HCT116 (cell line): ENCODE data around the gene SELENON. TPM values are rescaled to one million over a fixed set of nuclear protein-coding genes. Genes with fewer than 3 reads are reported as not detected.

Experiments used
- ATAC-seq: fragments of 200-7000 bp; cut with Tn5 transposase; 2 replicates; pipeline ENCODE4 v1.9.1; 2020; ENCODE audit warnings: mild to moderate bottlenecking, moderate library complexity
- BruUV-seq: library from RNA; stranded (reverse); fragments of 400-500 nt; replicated peaks from 2 replicates; lab custom pipeline; 2021; lab: Mats Ljungman, UMichigan
- CTCF ChIA-PET: fragments of 300-600 bp; sonication (Branson Sonifier 250); formaldehyde crosslinking; loops from one replicate; lab custom pipeline; 2021; ENCODE audit warnings: antibody characterized with exemption; lab: Charles Lee
- POLR2A ChIA-PET: fragments of 300-600, 350-600 bp; sonication (Branson Sonifier 250); formaldehyde crosslinking; loops from one replicate; lab custom pipeline; 2021; ENCODE audit warnings: antibody characterized with exemption; lab: Charles Lee
- RAD21 ChIA-PET, 2 experiments: fragments of 300-600 bp; sonication (Branson Sonifier 250); formaldehyde crosslinking; loops; one replicate each; lab custom pipeline; 2023; ENCODE audit warnings: low total read pairs in 2 of 2; ENCODE audit not compliant: uncharacterized antibody in 2 of 2, unreplicated experiment in 2 of 2, low non-redundant PET in 1 of 2; lab: Charles Lee
- DNase-seq: peaks from one replicate; pipeline ENCODE4 v3.0.0-alpha.2; 2010; ENCODE audit warnings: low read depth, low spot score
- H2AFZ ChIP-seq: fragments of 200-600 bp; shearing (Covaris generic), sonication (generic); 2 replicates; pipeline ENCODE4 v1.6.1; 2017; ENCODE audit warnings: low read depth, mixed run types, mixed read lengths, antibody characterized with exemption, low read length; ENCODE audit not compliant: poor library complexity, severe bottlenecking
- H3K27ac ChIP-seq: 2 replicates; pipeline ENCODE4 v1.5.1; 2012; ENCODE audit warnings: low read depth, low read length
- H3K27me3 ChIP-seq: fragments of 200-600 bp; sonication (generic); 2 replicates; pipeline ENCODE4 v1.6.1; 2016; ENCODE audit warnings: mixed run types, low read length, mixed read lengths; ENCODE audit not compliant: insufficient read depth
- H3K36me3 ChIP-seq, 2 experiments: fragments of 200-500 bp in 1 of 2; fragments of 200-600 bp in 1 of 2; sonication (Bioruptor generic) in 1 of 2; sonication (generic) in 1 of 2; 2 replicates each; pipeline versions ENCODE4 v1.5.1 to v1.6.1; 2014 to 2016; ENCODE audit warnings: low read length in 2 of 2, inconsistent platforms in 1 of 2, mixed read lengths in 1 of 2, mixed run types in 1 of 2; ENCODE audit not compliant: insufficient read depth in 2 of 2, control insufficient read depth in 1 of 2
- H3K4me1 ChIP-seq, 2 experiments: fragments of 200-600 bp in 1 of 2; sonication (generic) in 1 of 2; 2 replicates each; pipeline versions ENCODE4 v1.5.1 to v1.6.1; 2012 to 2017; ENCODE audit warnings: low read length in 2 of 2, inconsistent platforms in 1 of 2, mild to moderate bottlenecking in 1 of 2, mixed read lengths in 1 of 2, mixed run types in 1 of 2, moderate library complexity in 1 of 2; ENCODE audit not compliant: insufficient read depth in 2 of 2, control insufficient read depth in 1 of 2
- H3K4me2 ChIP-seq: fragments of 200-600 bp; sonication (generic); 2 replicates; pipeline ENCODE4 v1.6.1; 2017; ENCODE audit warnings: mixed run types, low read length, mixed read lengths
- H3K4me3 ChIP-seq, 2 experiments: fragments of 200-600 bp in 1 of 2; sonication (generic) in 1 of 2; replicated peaks in 1 of 2; 2 replicates each; pipeline ENCODE4 v1.5.1; 2011 to 2016; ENCODE audit warnings: low read length in 2 of 2, control low read depth in 1 of 2, low read depth in 1 of 2, mild to moderate bottlenecking in 1 of 2, mixed read lengths in 1 of 2, mixed run types in 1 of 2
- H3K79me2 ChIP-seq: fragments of 200-600 bp; sonication (generic); 2 replicates; pipeline ENCODE4 v1.6.1; 2017; ENCODE audit warnings: mild to moderate bottlenecking, mixed run types, low read length, moderate library complexity, mixed read lengths; ENCODE audit not compliant: insufficient read depth
- H3K9ac ChIP-seq: fragments of 200-600 bp; sonication (generic); 2 replicates; pipeline ENCODE4 v1.6.1; 2016; ENCODE audit warnings: low read length, mixed read lengths
- H3K9me2 ChIP-seq: fragments of 200-600 bp; sonication (generic), shearing (Covaris generic); 2 replicates; pipeline ENCODE4 v1.6.1; 2017; ENCODE audit warnings: mixed run types, mild to moderate bottlenecking, moderate library complexity; ENCODE audit not compliant: insufficient read depth
- H3K9me3 ChIP-seq, 2 experiments: fragments of 200-500 bp in 1 of 2; fragments of 200-600 bp in 1 of 2; sonication (Bioruptor generic) in 1 of 2; sonication (generic) in 1 of 2; 2 replicates each; pipeline ENCODE4 v1.6.1; 2014 to 2017; ENCODE audit warnings: low read length in 2 of 2, mixed read lengths in 2 of 2, inconsistent platforms in 1 of 2, low read depth in 1 of 2, mild to moderate bottlenecking in 1 of 2, mixed run types in 1 of 2, moderate library complexity in 1 of 2; ENCODE audit not compliant: control insufficient read depth in 1 of 2, insufficient read depth in 1 of 2
- H4K20me1 ChIP-seq: fragments of 200-600 bp; sonication (generic), shearing (Covaris generic); 2 replicates; pipeline ENCODE4 v1.6.1; 2017; ENCODE audit warnings: mixed run types, mild to moderate bottlenecking, moderate library complexity; ENCODE audit not compliant: insufficient read depth
- CBX3 ChIP-seq: IDR thresholded peaks from 2 replicates; pipeline ENCODE4 v1.6.1; 2012; ENCODE audit warnings: low read depth
- CEBPB ChIP-seq: IDR thresholded peaks from 2 replicates; pipeline ENCODE4 v1.6.1; 2012; ENCODE audit warnings: low read depth
- EGR1 ChIP-seq: IDR thresholded peaks from 2 replicates; pipeline ENCODE4 v1.6.1; 2012; ENCODE audit warnings: low read depth
- EZH2 ChIP-seq: fragments of 200-600 bp; sonication (generic); IDR thresholded peaks from 2 replicates; pipeline ENCODE4 v1.6.1; 2017; ENCODE audit warnings: antibody characterized with exemption, mixed run types
- FOSL1 ChIP-seq: IDR thresholded peaks from 2 replicates; pipeline ENCODE4 v1.6.1; 2012; ENCODE audit warnings: low read depth
- JUND ChIP-seq: IDR thresholded peaks from 2 replicates; pipeline ENCODE4 v1.6.1; 2012
- POLR2AphosphoS5 ChIP-seq: IDR thresholded peaks from 2 replicates; pipeline ENCODE4 v1.6.1; 2011; ENCODE audit warnings: mild to moderate bottlenecking, low read depth, low read length, moderate library complexity
- RAD21 ChIP-seq: IDR thresholded peaks from 2 replicates; pipeline ENCODE4 v1.6.1; 2012; ENCODE audit warnings: low read depth, mild to moderate bottlenecking
- SP1 ChIP-seq: IDR thresholded peaks from 2 replicates; pipeline ENCODE4 v1.6.1; 2012; ENCODE audit warnings: low read depth
- ZFX ChIP-seq: fragments of 450-650 bp; IDR thresholded peaks from 2 replicates; pipeline ENCODE4 v1.6.1; 2017
- intact Hi-C: fragments of 100-400 bp; cut with micrococcal nuclease; formaldehyde crosslinking; loops from 2 replicates; pipeline ENCODE4 v1.10.0; 2022
- total RNA-seq: library from RNA; stranded (reverse); gene quantifications from one replicate; pipeline ENCODE4 v1.2.1, GENCODE V29; 2021; ENCODE audit not compliant: unreplicated experiment
- TF ChIP-seq, protein P1 (sequence below): IDR thresholded peaks from 2 replicates; pipeline ENCODE4 v1.6.1; 2012
- TF ChIP-seq, protein P2 (sequence below): IDR thresholded peaks from 2 replicates; pipeline ENCODE4 v1.6.1; 2012; ENCODE audit warnings: low read depth
- TF ChIP-seq, protein P3 (sequence below): IDR thresholded peaks from 2 replicates; pipeline ENCODE4 v1.6.1; 2011; ENCODE audit warnings: mild to moderate bottlenecking, low read length, moderate library complexity; ENCODE audit not compliant: insufficient replicate concordance; ENCODE audit errors: extremely low read depth

The SELENON gene
- total RNA-seq, 1 experiment from 2014 or later, result 85.1 TPM

DNA sequence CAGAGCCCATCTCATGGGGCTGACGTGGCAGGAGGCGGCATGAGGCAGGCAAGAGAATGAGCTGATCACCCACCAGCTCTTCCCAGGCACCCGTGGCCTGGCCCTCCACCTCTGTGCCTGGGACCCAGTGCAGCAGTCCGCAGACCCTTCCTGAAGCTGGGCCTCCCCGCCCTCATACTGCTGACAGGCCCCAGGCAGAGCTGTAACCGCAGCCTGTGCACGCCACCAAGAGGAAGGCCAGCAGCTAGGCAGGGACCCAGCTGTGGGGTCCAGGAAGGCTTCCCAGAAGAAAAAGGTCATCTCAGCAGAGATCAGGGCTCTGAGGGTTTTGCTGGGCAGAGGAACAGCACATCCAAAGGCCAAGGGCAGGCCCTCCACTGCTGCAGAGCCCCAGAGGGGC, 9.9 kb downstream of the SELENON start:
- Histone ChIP-seq H3K4me2 (no peak overlapping the region), H3K36me3 (no peaks in the 10 kb centered on the region; a peak in 1 of 4 replicates), H3K27ac (no peak overlapping the region; the same call in 1 of the 2 replicates), H3K9me2 (no peaks in the 10 kb centered on the region), H3K4me1 (peaks cover 0 to 4% of the 10 kb centered on the region in 2 experiments; a peak in 1 of 4 replicates), H3K79me2 (no peaks in the 10 kb centered on the region), H3K4me3 (no peak overlapping the region), H3K9me3 (no peaks in the 10 kb centered on the region), H4K20me1 (no peaks in the 10 kb centered on the region), H3K9ac (no peak overlapping the region), H2AFZ (no peak overlapping the region), H3K27me3 (no peaks in the 10 kb centered on the region)
- ATAC-seq, result no peak
- no TSS peak for BruUV-seq
- ChIA-PET POLR2A (no interaction called here), CTCF (interaction anchor here (1.4 to 1.7 kb wide), 4 partner anchors 10 to 306 kb away, joined by 4 to 11 read pairs (median 6); partner anchors contain the start of gene SELENON), RAD21 (interaction anchor here in 1 of 2 experiments (1.4 kb wide), 1 partner anchor 306 kb away, joined by 3 read pairs; no protein-coding TSS in a partner anchor)
- no peak for DNase-seq
- intact Hi-C loops, result loop anchor here (1.0 to 10.0 kb wide), 2 partner anchors 306 to 555 kb away; no protein-coding TSS in a partner anchor
- TF ChIP-seq RAD21 (no peak), ZFX (no peak), FOSL1 (no peak), EZH2 (no peak), EGR1 (no peak), CEBPB (no peak), POLR2AphosphoS5 (no peak), JUND (no peak), SP1 (no peak), CBX3 (no peak)
- TF ChIP-seq, protein P1, sequence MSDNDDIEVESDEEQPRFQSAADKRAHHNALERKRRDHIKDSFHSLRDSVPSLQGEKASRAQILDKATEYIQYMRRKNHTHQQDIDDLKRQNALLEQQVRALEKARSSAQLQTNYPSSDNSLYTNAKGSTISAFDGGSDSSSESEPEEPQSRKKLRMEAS, result no peak
- TF ChIP-seq, protein P2, sequence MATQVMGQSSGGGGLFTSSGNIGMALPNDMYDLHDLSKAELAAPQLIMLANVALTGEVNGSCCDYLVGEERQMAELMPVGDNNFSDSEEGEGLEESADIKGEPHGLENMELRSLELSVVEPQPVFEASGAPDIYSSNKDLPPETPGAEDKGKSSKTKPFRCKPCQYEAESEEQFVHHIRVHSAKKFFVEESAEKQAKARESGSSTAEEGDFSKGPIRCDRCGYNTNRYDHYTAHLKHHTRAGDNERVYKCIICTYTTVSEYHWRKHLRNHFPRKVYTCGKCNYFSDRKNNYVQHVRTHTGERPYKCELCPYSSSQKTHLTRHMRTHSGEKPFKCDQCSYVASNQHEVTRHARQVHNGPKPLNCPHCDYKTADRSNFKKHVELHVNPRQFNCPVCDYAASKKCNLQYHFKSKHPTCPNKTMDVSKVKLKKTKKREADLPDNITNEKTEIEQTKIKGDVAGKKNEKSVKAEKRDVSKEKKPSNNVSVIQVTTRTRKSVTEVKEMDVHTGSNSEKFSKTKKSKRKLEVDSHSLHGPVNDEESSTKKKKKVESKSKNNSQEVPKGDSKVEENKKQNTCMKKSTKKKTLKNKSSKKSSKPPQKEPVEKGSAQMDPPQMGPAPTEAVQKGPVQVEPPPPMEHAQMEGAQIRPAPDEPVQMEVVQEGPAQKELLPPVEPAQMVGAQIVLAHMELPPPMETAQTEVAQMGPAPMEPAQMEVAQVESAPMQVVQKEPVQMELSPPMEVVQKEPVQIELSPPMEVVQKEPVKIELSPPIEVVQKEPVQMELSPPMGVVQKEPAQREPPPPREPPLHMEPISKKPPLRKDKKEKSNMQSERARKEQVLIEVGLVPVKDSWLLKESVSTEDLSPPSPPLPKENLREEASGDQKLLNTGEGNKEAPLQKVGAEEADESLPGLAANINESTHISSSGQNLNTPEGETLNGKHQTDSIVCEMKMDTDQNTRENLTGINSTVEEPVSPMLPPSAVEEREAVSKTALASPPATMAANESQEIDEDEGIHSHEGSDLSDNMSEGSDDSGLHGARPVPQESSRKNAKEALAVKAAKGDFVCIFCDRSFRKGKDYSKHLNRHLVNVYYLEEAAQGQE, result no peak
- TF ChIP-seq, protein P3, sequence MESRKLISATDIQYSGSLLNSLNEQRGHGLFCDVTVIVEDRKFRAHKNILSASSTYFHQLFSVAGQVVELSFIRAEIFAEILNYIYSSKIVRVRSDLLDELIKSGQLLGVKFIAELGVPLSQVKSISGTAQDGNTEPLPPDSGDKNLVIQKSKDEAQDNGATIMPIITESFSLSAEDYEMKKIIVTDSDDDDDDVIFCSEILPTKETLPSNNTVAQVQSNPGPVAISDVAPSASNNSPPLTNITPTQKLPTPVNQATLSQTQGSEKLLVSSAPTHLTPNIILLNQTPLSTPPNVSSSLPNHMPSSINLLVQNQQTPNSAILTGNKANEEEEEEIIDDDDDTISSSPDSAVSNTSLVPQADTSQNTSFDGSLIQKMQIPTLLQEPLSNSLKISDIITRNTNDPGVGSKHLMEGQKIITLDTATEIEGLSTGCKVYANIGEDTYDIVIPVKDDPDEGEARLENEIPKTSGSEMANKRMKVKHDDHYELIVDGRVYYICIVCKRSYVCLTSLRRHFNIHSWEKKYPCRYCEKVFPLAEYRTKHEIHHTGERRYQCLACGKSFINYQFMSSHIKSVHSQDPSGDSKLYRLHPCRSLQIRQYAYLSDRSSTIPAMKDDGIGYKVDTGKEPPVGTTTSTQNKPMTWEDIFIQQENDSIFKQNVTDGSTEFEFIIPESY, result no peak
